Medulla oblongata (tissue), 1 donor: ENCODE measurements around the gene FAM50A.
A peak's percentile ranks its signal among the peaks of the same experiment; 100 is the strongest.
"Not testable (repeated sequence)": the region's sequence is repeated elsewhere in the genome, so short reads cannot be mapped to it uniquely, and the experiment has no call there.

ENCODE experiments used
- DNase-seq: peaks from one replicate; pipeline ENCODE4 v3.0.0-alpha.2; 2015; ENCODE audit errors: extremely low spot score

FAM50A gene

DNA sequence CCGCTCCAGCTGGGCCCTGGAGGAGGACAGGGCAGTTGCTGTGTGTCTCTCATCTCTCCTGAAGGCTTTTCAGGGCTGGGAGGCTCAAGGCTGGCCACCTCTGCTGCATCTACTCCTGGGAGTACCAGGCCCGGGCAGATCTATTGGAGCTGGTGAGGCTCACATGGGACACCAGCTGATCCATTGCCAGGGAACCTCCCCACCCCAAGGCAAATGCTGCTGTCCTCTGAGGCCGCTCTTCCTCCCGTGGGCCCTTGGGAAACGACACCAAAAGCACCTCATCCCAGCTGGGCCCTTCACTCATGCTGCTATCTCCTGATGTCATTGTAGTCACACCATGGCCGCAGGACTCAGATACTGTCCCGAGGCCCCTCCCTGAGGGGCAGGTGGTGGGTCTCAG is 38.8 kb downstream of the FAM50A start:
- DNase-seq, result no peak

DNA sequence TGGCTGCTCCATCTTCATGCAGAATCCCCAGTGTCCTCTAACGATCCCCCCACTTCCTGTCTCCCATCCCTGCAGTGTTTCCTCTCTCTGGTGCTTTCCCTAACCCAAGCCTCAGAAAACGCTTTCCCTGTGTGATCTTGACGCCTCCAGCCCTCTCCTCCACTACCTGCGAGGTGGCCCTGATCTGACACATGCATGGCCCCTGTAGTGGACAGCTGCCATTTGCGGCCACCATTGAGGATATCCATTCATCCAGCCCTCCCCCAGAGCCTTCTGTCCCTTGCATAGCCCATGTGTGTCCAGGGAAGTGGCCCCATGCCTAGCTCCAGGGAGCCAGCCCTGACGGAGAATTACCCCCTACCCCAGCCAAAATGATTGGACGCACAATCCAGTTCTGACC is 39.4 kb downstream of the FAM50A start:
- DNase-seq, result no peak

DNA sequence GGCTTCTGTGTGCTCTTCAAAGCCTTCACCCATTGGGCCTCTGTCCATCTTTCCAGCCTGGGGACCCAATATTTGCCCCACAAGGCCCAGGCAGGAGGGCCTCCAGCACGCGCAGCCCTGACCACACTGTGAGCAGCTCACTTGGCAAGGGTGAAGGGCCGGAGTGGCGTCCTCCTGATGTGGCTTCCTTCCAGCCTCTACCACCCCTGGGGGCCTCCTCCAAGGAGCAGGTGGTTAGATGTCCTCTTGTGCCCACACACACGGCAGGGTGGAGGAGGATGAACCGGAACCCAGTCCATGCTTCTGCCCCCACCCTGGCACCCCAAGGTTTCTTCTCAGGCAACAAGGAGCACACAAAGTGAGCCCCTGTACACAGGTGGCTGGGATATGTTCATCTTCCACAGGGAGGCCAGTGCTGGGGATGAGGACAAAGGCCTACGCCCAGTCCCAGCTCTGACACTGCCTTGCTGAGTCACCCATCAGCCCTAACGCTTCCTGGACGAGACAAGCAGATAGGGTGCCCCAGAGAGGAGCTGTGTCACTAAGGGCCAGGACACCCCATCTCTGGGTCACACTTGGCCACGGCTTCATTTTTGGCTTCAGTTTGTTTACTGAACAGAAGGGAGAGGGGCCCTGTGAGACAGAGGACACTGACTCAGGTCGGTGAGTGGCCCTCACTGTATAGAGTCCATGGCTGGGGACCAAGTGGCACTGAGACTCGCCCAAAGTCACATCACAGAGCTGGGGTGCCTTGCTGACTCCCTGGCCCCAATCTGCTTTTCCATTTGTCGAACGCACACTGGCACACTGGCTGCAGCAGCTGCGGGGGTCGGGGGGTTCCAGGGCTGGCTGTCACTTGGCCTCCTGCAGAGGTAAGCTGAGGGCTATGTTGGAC is 40.6 kb downstream of the FAM50A start:
- DNase-seq, result no peak

DNA sequence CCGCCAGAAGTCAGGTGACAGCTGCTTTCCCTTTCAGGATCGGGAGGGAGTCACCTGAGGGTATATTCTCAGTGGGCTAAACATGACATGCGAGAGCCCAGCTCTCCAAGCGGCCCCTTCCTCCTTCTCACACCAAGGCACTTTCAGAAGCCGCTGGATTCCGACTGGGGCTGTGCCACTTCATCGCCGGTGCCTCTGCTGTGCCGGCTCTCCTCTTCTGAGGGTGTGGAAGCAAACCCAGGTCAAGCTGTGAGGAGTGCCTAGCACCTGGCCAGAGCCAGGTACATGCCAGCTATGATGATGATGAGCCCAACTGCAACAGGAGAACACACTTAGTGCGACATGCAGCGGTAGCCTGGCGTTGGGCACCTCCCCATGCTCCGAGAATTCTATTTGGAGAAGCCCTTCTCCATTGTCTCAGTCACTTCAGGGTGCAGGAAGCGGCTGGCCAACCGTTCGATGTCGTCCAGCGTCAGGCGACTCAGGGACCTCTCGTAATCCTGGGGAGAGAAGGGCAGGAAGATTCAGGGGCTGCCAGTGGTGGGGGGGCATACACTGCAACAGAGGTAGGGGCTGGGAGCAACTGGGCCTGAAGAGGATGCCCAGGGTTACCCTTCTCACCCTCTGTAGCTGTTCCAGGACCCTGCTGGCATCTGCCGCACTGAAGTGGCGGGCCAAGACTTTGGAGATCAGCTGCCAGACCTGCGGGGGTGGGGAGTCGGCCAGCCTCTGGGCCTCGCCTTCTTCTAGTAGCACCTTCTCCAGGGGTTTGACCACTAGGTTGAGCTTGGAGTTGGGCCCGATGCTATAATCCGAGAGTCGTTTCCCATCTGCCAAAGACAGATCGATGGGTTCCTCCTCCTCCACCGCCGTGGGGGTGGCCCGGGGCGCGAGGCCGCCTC is 41.5 kb downstream of the FAM50A start:
- no peak for DNase-seq

DNA sequence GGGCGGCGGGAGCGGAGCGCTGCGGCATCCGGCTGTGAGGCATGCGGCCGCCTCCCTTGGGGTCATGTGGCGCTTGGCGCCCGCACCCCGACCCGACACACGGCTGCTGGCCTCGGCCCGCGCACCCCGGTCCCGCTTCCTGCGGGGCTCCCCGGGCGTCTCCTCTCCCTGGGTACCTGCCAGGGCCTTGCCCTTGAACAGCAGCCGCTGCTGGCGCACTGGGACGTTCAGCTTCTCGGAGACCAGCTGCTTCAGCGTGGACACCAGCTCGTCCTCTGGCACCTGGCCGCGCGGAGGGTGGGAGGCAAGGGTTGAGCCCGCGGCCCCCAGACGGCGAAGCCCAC is 42.1 kb downstream of the FAM50A start:
- no peak for DNase-seq

DNA sequence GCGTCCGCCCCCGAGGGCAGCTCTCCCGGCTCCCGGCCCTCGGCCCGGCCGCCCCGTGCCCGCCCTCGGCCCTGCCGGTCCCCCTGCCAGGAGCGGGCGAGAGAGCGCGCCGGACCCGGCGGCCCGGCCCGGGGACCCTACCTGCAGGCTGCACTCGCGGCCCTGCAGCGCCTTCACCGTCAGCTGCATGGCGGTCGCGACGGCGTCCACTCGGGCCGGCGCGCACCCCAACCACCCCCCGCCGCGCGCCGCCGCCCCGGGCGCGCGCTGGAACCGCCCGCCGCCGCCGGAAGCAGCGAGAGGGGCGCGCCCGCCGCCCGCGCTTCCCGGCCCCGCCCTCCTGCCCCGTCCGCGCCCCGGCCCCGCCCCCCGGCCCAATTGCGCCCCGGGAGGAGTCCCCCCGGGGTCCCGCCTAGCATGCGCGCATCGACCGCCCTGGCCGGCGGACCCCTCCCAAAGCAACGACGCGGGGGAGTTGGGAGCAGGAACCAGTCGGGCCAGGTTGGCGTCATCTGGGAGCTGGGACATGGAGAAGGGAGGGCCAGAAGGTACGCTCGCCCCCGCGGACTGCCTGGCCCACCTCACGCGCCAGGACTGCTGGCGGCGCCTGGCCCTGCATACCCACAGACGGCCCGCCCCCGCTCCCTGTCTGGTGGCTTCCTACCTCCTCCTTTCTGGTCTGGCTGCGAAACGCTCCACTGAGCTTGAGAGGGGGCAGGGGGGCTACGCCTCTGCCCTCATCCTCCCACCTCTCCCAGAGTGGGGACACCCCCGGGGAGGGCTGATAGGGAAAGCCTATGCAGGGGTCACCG is 42.7 kb downstream of the FAM50A start, which contains the start of gene UBL4A:
TSS of gene UBL4A (minus strand) at position 220 of the 812 bp plus-strand sequence. CDS start at position 189, 31 bp downstream.
- DNase-seq, result no peak

DNA sequence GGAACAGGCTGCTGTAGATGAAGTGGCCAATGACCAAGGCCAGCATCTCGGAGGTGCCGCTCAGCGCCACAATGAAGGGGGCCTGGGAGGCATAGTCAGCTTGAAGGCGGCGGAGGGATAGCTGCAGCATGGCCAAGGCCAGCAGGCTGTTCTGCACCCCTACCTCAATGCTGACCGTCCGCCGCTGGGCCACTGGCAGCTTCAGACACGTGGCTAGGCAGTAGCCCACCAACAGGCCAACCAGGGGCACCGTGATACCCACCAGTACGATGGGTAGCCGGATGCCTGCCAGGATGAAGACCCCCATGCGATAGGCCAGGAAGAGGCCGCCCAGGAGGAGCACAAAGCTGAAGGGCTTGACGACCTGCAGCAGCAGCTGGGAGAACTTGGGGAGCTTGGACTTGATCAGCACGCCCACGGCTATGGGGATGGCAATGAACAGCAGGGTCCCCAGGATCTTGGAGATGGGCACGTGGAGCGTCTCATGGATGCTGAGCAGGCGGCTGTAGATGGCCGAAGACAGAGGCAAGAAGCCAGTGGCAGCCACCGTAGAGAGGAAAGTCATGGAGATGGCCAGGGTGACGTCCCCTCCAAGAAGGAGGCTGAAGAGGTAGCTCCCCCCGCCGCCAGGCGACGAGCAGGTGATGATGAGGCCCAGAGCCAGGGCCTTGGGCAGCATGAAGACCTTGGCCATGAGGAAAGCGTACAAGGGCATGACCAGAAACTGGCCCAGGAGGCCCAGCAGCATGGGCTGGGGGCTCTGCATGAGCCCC is 43.8 kb downstream of the FAM50A start:
- no peak for DNase-seq

DNA sequence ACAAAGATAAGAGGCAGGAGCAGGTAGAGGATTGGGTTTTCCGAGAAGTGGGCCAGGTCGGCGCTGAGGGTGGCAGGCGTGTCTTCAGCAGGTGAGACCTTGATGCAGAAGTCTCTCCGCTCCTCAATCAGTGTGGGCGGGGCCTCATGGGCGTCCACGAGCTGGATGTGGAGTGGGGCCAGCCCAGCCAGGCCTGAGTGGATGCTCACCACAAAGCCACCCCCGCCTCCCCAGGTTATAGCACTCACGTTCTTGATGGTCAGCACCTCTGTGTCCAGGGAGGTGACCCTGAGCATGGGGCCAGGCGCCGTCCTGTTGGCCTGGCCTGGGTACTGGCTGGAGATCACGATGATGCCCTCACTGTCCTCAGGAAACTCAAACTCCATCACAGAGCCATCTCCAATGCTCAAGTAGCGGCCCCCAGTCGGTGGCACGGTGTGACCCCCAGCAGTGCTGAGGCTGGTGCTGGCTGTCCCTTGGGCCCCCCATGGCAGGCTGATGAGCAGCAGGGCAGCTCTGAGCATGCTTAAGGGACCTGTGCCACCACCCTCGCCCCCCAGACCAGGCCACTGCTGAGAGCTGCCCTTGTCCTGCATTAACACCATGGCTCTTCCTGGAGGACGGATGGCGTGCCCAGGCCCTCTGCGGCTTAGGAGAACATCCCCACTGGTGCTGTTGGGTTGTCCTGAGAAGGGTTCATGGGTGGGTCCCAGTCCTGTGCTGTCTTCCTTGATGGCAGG is 44.6 kb downstream of the FAM50A start:
- no peak for DNase-seq

DNA sequence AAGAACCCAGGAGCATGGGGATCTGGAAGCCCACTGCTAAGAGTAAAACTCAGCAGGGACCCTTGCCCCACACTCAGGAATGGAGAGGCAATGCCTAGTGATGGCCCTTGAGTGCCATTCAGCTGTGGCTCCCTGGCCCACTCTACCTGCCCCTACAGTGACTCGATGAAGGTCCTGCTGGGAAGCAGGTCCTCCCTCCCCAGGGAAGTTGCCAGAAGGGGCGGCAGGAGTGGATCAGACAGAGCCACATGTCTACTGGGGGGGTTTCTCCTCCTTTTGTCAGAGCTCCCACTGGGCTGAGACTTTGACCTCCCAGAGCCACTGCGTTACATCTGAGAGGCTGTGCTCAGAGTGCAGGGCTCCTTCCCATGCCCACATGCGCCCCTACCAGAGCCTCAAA is 45.2 kb downstream of the FAM50A start:
- DNase-seq, result no peak

DNA sequence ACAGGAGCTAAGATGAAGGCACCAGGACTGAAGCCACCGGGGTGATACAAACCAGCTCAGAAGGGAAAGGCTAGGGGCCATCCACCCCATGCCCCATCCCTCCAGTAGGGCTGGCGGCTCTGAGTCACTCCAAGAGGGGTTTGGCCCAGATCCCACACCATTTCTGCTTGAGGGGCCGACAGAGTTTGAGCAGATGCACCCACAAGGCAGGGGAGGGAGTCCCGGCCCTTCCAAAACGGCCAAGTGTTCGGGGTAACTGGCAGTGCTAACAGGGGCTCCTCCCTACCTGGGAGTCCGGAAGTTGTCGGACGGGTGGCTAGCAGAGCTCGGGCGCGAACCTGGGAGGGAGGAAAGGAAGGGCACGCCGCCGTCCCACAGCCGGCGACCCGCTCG is 46.1 kb downstream of the FAM50A start:
- no peak for DNase-seq

DNA sequence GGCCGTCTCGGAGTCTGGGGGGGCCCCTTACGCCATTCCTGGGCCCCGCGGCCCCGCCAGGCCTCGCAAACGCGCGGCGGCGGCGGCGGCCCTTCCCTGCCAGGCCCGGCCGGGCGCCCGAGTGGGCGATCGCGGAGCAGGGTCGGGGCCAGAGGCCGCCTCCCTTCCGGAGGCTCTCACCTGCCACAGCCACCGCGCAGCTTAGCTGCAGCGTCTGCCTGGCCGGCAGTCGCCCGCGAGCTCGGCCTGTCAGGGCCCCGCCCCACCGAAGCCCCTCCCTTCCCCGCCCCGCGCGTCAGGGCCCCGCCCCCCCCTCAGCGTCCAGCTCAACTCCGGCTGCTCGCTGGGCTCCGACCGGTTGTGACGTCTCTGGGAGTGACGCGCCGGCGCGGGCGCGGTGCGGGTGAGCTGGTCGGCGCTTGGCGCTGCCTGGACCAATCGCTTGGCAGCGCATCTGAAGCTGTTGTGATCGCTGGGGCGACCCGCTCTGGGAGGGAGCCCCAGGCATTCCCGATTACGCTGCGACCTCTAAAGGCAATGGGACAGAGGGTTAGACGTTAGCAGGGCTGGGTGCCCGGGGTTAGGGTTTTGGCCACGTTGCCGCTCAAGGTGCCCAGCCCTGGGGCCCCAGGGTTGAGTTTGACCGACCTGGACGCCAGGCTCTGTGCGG is 46.6 kb downstream of the FAM50A start, which contains the start of gene SLC10A3:
TSS of gene SLC10A3 (minus strand) at position 216 of the 670 bp plus-strand sequence. CDS start 1,689 bp downstream, outside the sequence.
- peak; percentile 95 for DNase-seq

DNA sequence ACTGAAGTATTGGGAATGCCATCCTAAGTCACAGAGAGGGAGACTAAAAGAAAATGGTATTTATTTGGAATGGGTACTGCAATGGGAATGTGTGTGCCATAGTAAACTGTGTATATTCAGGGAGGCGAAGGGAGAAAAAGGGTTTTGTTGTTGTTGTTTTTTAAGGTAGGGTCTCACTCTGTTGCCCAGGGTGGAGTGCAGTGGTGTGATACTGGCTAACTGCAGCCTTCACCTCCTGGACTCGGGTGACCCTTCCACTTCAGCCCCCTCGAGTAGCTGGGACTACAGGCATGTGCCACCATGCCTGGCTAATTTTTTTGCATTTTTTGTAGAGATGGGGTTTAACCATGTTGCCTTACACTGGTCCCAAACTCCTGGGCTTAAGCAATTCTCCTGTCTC is 50.8 kb downstream of the FAM50A start:
- DNase-seq, result no peak

DNA sequence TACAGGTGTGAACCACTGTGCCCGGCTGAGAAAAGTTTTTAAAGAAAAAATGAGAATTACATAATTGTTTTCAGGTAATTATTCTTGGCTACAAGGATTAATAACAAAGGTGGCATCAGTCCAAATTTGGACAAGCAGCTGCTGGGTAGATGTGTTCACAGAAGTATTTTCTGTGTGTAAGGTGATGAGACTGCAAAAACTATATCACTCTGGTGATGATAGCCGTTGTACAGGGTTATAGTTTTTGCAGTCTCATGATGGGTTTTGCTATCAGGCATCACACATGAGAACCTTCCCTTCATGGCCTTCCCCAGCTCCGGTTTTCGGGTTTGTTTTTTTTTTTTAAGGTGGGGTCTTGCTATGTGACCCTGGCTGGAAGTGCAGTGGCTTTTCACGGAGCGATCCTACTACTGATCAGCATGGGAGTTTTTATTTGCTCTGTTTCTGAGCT is 51.6 kb downstream of the FAM50A start:
- no peak for DNase-seq

DNA sequence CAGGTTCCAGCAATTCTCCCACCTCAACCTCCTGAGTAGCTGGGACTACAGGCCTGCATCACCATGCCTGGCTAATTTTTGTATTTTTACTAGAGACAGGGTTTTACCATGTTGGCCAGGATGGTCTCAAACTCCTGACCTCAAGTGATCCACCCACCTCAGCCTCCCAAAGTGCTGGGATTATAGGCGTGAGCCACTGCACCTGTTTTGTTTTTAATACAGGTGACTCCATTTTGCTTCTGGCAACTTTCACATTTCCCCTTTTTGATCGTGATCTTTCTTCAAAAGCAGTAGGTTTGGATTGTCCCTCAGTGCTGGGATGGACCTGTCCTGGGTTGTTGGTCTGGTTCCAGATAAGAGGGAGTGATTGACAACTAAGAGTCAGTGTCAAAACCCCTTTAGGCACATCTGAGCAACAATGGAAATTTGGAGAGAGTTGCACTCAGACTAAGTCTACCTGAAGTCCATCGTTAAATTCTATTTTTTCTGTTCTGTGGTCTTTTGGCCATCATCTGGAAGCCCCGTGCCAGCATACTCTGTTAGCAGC is 52.7 kb downstream of the FAM50A start:
- not testable (repeated sequence) for DNase-seq
